CD4-positive, CD25-positive, alpha-beta regulatory T cell (primary cell): Measurements from ENCODE around the gene LTB4R. TPM values are rescaled to one million over a fixed set of nuclear protein-coding genes. Genes with fewer than 3 reads are reported as not detected.
"Not testable (repeated sequence)": the region's sequence is repeated elsewhere in the genome, so short reads cannot be mapped to it uniquely, and the experiment has no call there.

ENCODE experiments used
- ATAC-seq, 2 donors: fragments of 150-1000 bp; cut with Tn5 transposase; one replicate each; pipeline ENCODE4 v1.10.0; 2021; ENCODE audit warnings: low read depth in 2 of 2, moderate number of reproducible peaks in 2 of 2, moderate library complexity in 1 of 2
- DNase-seq, 3 donors: peaks; one replicate each; pipeline versions ENCODE4 v3.0.0 to v3.0.0-alpha.2; 2012 to 2022; ENCODE audit warnings: mixed read lengths in 1 of 3
- H3K27ac ChIP-seq: one replicate; pipeline ENCODE4 v1.7.0; 2013; ENCODE audit warnings: mild to moderate bottlenecking, low read length; ENCODE audit not compliant: insufficient read depth, poor library complexity, severe bottlenecking
- H3K27me3 ChIP-seq: one replicate; pipeline ENCODE4 v1.7.0; 2013; ENCODE audit warnings: low read length; ENCODE audit not compliant: control insufficient read depth, insufficient read depth
- H3K36me3 ChIP-seq: one replicate; pipeline ENCODE4 v1.7.0; 2013; ENCODE audit warnings: mild to moderate bottlenecking, low read length, moderate library complexity; ENCODE audit not compliant: control insufficient read depth, insufficient read depth
- H3K4me1 ChIP-seq: 2 replicates; pipeline ENCODE4 v1.7.0; 2013; ENCODE audit warnings: mild to moderate bottlenecking, low read length; ENCODE audit not compliant: insufficient read depth, control insufficient read depth, poor library complexity, severe bottlenecking
- H3K4me3 ChIP-seq: one replicate; pipeline ENCODE4 v1.7.0; 2013; ENCODE audit warnings: low read depth, mild to moderate bottlenecking, low read length, moderate library complexity
- H3K9me3 ChIP-seq, 2 experiments: 1 replicate in 1 of 2; 2 replicates in 1 of 2; pipeline ENCODE4 v1.7.0; 2013; ENCODE audit warnings: low read length in 2 of 2, mild to moderate bottlenecking in 1 of 2, moderate library complexity in 1 of 2; ENCODE audit not compliant: control insufficient read depth in 2 of 2
- H3K27ac Mint-ChIP-seq, 3 donors: one replicate each; pipeline ENCODE4 v1.8.0; 2020 to 2022; ENCODE audit warnings: mild to moderate bottlenecking in 3 of 3, mixed read lengths in 3 of 3, moderate library complexity in 2 of 3
- H3K27me3 Mint-ChIP-seq: one replicate; pipeline ENCODE4 v1.8.0; 2022; ENCODE audit warnings: mild to moderate bottlenecking, mixed read lengths
- H3K36me3 Mint-ChIP-seq: one replicate; pipeline ENCODE4 v1.8.0; 2020; ENCODE audit warnings: mixed read lengths
- H3K4me1 Mint-ChIP-seq, 4 donors: one replicate each; pipeline ENCODE4 v1.8.0; 2020 to 2022; ENCODE audit warnings: mixed read lengths in 4 of 4, mild to moderate bottlenecking in 1 of 4
- H3K4me3 Mint-ChIP-seq, 4 donors: one replicate each; pipeline ENCODE4 v1.8.0; 2020 to 2022; ENCODE audit warnings: mild to moderate bottlenecking in 4 of 4, mixed read lengths in 4 of 4, moderate library complexity in 3 of 4
- H3K9me3 Mint-ChIP-seq, 7 donors: one replicate each; pipeline ENCODE4 v1.8.0; 2020 to 2022; ENCODE audit warnings: mixed read lengths in 7 of 7, mild to moderate bottlenecking in 3 of 7, moderate library complexity in 2 of 7
- polyA plus RNA-seq, 4 donors: library from polyadenylated mRNA; unstranded; fragments of 300-500 nt; fragmentation: Illumina TruSeq; gene quantifications; one replicate each; pipeline ENCODE4 v1.2.3, GENCODE V29; 2021
- total RNA-seq: library from RNA; stranded (reverse); gene quantifications from one replicate; pipeline ENCODE4 v1.2.3, GENCODE V29; 2022

LTB4R gene
- total and polyA plus RNA-seq, 5 donors from 2014 or later = 3.5 to 17.5 (median 6.5) TPM

DNA sequence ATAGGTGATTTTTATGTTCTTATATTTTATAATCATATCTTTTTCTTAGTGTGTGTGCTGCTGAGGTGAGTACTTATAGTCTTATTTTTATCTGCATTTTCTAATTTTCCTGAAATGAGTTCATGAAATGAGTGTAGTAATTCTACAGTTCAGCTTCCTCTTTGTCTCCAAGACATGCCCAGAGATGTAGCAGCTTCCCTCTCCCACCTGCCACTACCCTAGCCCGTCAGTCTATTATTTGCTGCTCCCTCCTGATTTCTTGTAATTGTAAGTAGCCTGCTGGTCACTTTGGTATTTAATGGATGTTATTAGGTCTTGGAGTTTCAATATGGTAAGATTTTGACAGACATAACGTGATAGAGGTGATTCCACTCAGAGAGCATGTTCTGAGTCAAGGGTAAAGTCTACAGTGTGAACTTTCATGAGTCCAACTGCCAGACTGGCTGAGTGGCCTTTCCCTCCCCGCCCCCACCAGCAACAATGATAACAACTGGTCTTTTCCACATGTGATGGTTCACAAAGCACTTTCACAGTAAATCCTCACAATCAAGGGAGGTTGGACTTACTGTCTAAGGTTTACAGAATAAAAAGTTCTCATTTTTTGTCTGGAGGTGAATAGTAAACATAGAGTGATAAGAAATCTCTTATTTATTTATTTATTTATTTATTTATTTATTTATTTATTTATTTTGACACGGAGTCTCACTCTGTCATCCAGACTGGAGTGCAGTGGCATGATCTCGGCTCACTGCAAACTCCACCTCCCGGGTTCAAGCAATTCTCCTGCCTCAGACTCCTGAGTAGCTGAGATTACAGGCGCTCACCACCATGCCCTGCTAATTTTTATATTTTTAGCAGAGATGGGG is 32.7 kb downstream of the LTB4R start:
- Histone ChIP-seq H3K9me3 (no peaks in the 10 kb centered on the region), H3K4me3 (no peak overlapping the region), H3K36me3 (no peaks in the 10 kb centered on the region), H3K27ac (no peak overlapping the region), H3K27me3 (peaks cover 7% of the 10 kb centered on the region), H3K4me1 (peaks cover 11% of the 10 kb centered on the region)
- peaks cover 0 to 2% (median 0%) of the 10 kb centered on the region in 7 donors for H3K9me3 Mint-ChIP-seq
- peaks cover 0 to 13% (median 7%) of the 10 kb centered on the region in 4 donors for H3K4me1 Mint-ChIP-seq
- no peak for ATAC-seq
- no peaks in the 10 kb centered on the region for H3K36me3 Mint-ChIP-seq
- no peak overlapping the region for H3K27ac Mint-ChIP-seq
- no peak overlapping the region for H3K4me3 Mint-ChIP-seq
- no peak for DNase-seq
- H3K27me3 Mint-ChIP-seq = peaks cover 53% of the 10 kb centered on the region

GRCh38 chr14:24347134-24347533 is 35.8 kb downstream of the LTB4R start:
- no peak overlapping the region for H3K4me3 Mint-ChIP-seq
- peaks cover 4% of the 10 kb centered on the region for H3K36me3 Mint-ChIP-seq
- no peaks in the 10 kb centered on the region for H3K4me1 ChIP-seq
- peaks cover 25% of the 10 kb centered on the region for H3K27me3 ChIP-seq
- no peak overlapping the region for H3K27ac ChIP-seq
- H3K4me3 ChIP-seq = no peak overlapping the region
- H3K4me1 Mint-ChIP-seq = no peaks in the 10 kb centered on the region
- H3K27me3 Mint-ChIP-seq = peaks cover 62% of the 10 kb centered on the region
- no peak for DNase-seq
- ATAC-seq = no peak
- H3K9me3 ChIP-seq = no peaks in the 10 kb centered on the region
- H3K36me3 ChIP-seq = no peaks in the 10 kb centered on the region
- no peak overlapping the region for H3K27ac Mint-ChIP-seq
- peaks cover 0 to 2% (median 0%) of the 10 kb centered on the region in 7 donors for H3K9me3 Mint-ChIP-seq

DNA sequence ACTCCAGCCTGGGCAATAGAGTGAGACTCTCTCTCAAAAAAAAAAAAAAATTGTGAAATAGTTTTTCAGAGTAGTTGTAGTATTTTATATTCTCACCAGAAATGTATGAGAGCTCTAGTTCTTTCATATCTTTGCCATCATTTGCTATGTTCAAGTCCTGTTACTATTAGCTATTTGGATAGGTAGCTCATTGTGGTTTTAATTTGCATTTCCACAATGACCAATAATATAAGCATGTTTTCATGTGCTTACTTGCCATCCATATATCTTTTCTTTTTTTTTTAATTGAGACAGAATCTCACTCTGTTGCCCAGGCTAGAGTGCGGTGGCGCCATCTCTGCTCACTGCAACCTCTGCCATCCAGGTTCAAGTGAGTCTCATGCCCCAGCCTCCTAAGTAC is 36.9 kb downstream of the LTB4R start:
- ATAC-seq (no peak), DNase-seq (no peak)
- Mint-ChIP-seq H3K27me3 (peaks cover 60% of the 10 kb centered on the region), H3K9me3 (no peaks in the 10 kb centered on the region), H3K27ac (no peak overlapping the region), H3K36me3 (peaks cover 4% of the 10 kb centered on the region), H3K4me1 (peaks cover 0 to 3% (median 0%) of the 10 kb centered on the region in 4 donors), H3K4me3 (no peak overlapping the region)
- no peak overlapping the region for H3K27ac ChIP-seq
- H3K9me3 ChIP-seq = no peaks in the 10 kb centered on the region
- no peaks in the 10 kb centered on the region for H3K4me1 ChIP-seq
- H3K36me3 ChIP-seq = no peaks in the 10 kb centered on the region
- peaks cover 25% of the 10 kb centered on the region for H3K27me3 ChIP-seq
- H3K4me3 ChIP-seq = no peak overlapping the region

DNA sequence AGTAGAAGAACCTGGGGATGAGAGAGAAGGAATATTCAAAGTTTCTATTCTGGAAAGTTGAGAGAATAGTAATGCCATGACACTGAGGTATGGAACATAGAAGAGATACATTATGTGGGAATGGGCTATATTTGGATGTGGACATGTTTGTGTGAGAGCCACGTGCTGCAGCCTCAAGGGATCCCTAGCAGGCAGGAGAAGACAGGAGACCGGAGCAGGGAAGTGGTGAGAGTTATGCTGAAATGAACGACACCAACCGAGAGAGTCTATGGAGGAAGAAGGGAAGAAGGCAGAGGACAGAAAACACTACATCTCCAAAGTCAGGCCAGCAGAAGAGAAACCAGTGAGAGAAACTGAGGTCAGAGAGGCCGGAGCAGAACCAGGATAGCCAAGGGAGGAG is 38.4 kb downstream of the LTB4R start:
- Mint-ChIP-seq H3K4me1 (peaks cover 0 to 3% (median 0%) of the 10 kb centered on the region in 4 donors), H3K9me3 (no peaks in the 10 kb centered on the region), H3K4me3 (no peak overlapping the region), H3K27ac (no peak overlapping the region), H3K36me3 (peaks cover 4% of the 10 kb centered on the region), H3K27me3 (peaks cover 54% of the 10 kb centered on the region)
- Histone ChIP-seq H3K4me1 (no peaks in the 10 kb centered on the region), H3K36me3 (no peaks in the 10 kb centered on the region), H3K27ac (no peak overlapping the region), H3K4me3 (no peak overlapping the region), H3K27me3 (peaks cover 25% of the 10 kb centered on the region), H3K9me3 (no peaks in the 10 kb centered on the region)
- DNase-seq = no peak
- no peak for ATAC-seq

GRCh38 chr14:24351517-24351916 is 40.2 kb downstream of the LTB4R start:
- no peaks in the 10 kb centered on the region for H3K4me1 ChIP-seq
- H3K27ac ChIP-seq = no peak overlapping the region
- no peak overlapping the region for H3K4me3 ChIP-seq
- no peaks in the 10 kb centered on the region for H3K9me3 ChIP-seq
- peaks cover 4% of the 10 kb centered on the region for H3K36me3 Mint-ChIP-seq
- no peaks in the 10 kb centered on the region for H3K9me3 Mint-ChIP-seq
- no peaks in the 10 kb centered on the region for H3K36me3 ChIP-seq
- peaks cover 40% of the 10 kb centered on the region for H3K27me3 Mint-ChIP-seq
- DNase-seq (no peak), ATAC-seq (no peak)
- H3K27me3 ChIP-seq = peaks cover 27% of the 10 kb centered on the region
- peaks cover 0 to 3% (median 0%) of the 10 kb centered on the region in 4 donors for H3K4me1 Mint-ChIP-seq
- H3K4me3 Mint-ChIP-seq = no peak overlapping the region
- H3K27ac Mint-ChIP-seq = no peak overlapping the region

GRCh38 chr14:24353559-24354481 is 42.5 kb downstream of the LTB4R start:
- DNase-seq (no peak), ATAC-seq (no peak)
- H3K4me3 ChIP-seq = no peak overlapping the region
- H3K4me1 ChIP-seq = no peaks in the 10 kb centered on the region
- no peaks in the 10 kb centered on the region for H3K9me3 ChIP-seq
- Mint-ChIP-seq H3K27me3 (peaks cover 39% of the 10 kb centered on the region), H3K4me3 (no peak overlapping the region), H3K4me1 (peaks cover 0 to 3% (median 0%) of the 10 kb centered on the region in 4 donors), H3K9me3 (no peaks in the 10 kb centered on the region), H3K27ac (peak overlapping the region in 1 of 3 donors; percentile 16), H3K36me3 (peaks cover 4% of the 10 kb centered on the region)
- no peak overlapping the region for H3K27ac ChIP-seq
- H3K27me3 ChIP-seq = peaks cover 23% of the 10 kb centered on the region
- H3K36me3 ChIP-seq = no peaks in the 10 kb centered on the region

GRCh38 chr14:24354482-24354825 is 43.2 kb downstream of the LTB4R start:
- not testable (repeated sequence) for H3K27ac Mint-ChIP-seq, H3K36me3 ChIP-seq, H3K9me3 Mint-ChIP-seq, H3K4me1 ChIP-seq, H3K36me3 Mint-ChIP-seq, H3K4me3 ChIP-seq, H3K9me3 ChIP-seq, H3K4me1 Mint-ChIP-seq, H3K4me3 Mint-ChIP-seq, ATAC-seq, DNase-seq, H3K27ac ChIP-seq
- peaks cover 22% of the 10 kb centered on the region for H3K27me3 ChIP-seq
- H3K27me3 Mint-ChIP-seq = peaks cover 39% of the 10 kb centered on the region
